Vagina (tissue), 2 donors: ENCODE results near the gene DLG5.

Source experiments
- POLR2A ChIP-seq, 2 donors: fragments of 450-650 bp; IDR thresholded peaks; one replicate each; pipeline ENCODE4 v1.6.1; 2017; ENCODE audit warnings: antibody characterized with exemption in 2 of 2, mild to moderate bottlenecking in 2 of 2, moderate library complexity in 2 of 2
- POLR2AphosphoS5 ChIP-seq, 2 donors: sonication (generic); formaldehyde crosslinking; IDR thresholded peaks; one replicate each; pipeline ENCODE4 v1.9.0; 2017; ENCODE audit warnings: antibody characterized with exemption in 2 of 2, mild to moderate bottlenecking in 2 of 2, low read depth in 1 of 2; ENCODE audit not compliant: insufficient read depth in 1 of 2
- TF ChIP-seq, protein P1 (sequence below), 3 experiments: fragments of 450-650 bp in 2 of 3; fragments of 200-600 bp in 1 of 3; sonication (generic) in 1 of 3; IDR thresholded peaks; one replicate each; pipeline ENCODE4 v1.5.1; 2017 to 2019; ENCODE audit warnings: antibody characterized with exemption in 3 of 3, mild to moderate bottlenecking in 2 of 3, moderate library complexity in 2 of 3

DNA sequence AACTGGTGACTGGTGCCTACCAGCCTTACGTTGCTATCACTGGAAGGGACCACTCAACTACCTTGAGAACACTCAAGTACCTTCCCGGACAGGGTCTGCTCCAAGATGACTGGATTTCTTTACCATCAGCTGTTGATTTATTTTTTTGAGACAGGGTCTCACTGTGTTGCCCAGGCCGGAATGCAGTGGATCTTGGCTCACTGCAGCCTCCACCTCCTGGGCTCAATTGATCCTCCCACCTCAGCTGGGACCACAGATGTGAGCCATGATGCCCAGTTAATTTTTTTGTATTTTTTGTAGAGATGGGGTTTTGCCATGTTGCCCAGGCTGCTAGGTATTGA is 45.2 kb upstream of the DLG5 start:
- TF ChIP-seq, protein P1, sequence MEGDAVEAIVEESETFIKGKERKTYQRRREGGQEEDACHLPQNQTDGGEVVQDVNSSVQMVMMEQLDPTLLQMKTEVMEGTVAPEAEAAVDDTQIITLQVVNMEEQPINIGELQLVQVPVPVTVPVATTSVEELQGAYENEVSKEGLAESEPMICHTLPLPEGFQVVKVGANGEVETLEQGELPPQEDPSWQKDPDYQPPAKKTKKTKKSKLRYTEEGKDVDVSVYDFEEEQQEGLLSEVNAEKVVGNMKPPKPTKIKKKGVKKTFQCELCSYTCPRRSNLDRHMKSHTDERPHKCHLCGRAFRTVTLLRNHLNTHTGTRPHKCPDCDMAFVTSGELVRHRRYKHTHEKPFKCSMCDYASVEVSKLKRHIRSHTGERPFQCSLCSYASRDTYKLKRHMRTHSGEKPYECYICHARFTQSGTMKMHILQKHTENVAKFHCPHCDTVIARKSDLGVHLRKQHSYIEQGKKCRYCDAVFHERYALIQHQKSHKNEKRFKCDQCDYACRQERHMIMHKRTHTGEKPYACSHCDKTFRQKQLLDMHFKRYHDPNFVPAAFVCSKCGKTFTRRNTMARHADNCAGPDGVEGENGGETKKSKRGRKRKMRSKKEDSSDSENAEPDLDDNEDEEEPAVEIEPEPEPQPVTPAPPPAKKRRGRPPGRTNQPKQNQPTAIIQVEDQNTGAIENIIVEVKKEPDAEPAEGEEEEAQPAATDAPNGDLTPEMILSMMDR (IDR thresholded peaks at IDR 0.05): no peak
- no peak for TF ChIP-seq POLR2AphosphoS5 (IDR thresholded peaks at IDR 0.05; ENCODE audit: insufficient read depth in 1 of 2, low read depth in 1 of 2)
- TF ChIP-seq POLR2A (IDR thresholded peaks at IDR 0.05): no peak
